GM12874 (cell line): ENCODE results near the gene AP1G1.

Source experiments
- CTCF ChIP-seq: IDR thresholded peaks from 2 replicates; pipeline ENCODE4 v1.5.1; 2011; ENCODE audit warnings: low read depth, mild to moderate bottlenecking, control low read depth, low read length, moderate library complexity; ENCODE audit not compliant: insufficient read depth

AP1G1 gene

GRCh38 chr16:71830359-71830758 lies 21.7 kb upstream of the AP1G1 start:
- TF ChIP-seq CTCF: no peak

- no peak for TF ChIP-seq CTCF
Observed at GRCh38 chr16:71826533-71827017, 17.9 kb upstream of the AP1G1 start.

- no peak for TF ChIP-seq CTCF
Observed at GRCh38 chr16:71811261-71811803, 2.7 kb upstream of the AP1G1 start.

GRCh38 chr16:71807905-71808592 lies 585 bp downstream of the AP1G1 start:
- no peak for TF ChIP-seq CTCF

- no peak for TF ChIP-seq CTCF
Observed at GRCh38 chr16:71803305-71803690, 5.3 kb downstream of the AP1G1 start.

GRCh38 chr16:71796501-71797097 lies 12.0 kb downstream of the AP1G1 start:
- TF ChIP-seq CTCF: no peak

- no peak for TF ChIP-seq CTCF
Observed at GRCh38 chr16:71794943-71795342, 13.7 kb downstream of the AP1G1 start.
